Erythroblast (primary cell): ENCODE measurements around the gene SLC35B1.

ENCODE experiments used
- DNase-seq, 2 experiments: peaks; one replicate each; lab custom pipeline; 2025; lab: John Stamatoyannopoulos, UW
- GATA1 ChIP-seq: IDR thresholded peaks from 2 replicates; pipeline ENCODE4 v1.6.1; 2011; ENCODE audit warnings: low read depth, mild to moderate bottlenecking, control low read depth, low read length, moderate library complexity
- POLR2A ChIP-seq: IDR thresholded peaks from 2 replicates; pipeline ENCODE4 v1.6.1; 2011; ENCODE audit warnings: mild to moderate bottlenecking, low read length

SLC35B1 gene

GRCh38 chr17:49745175-49746139 lies 37.7 kb upstream of the SLC35B1 start:
- no peak for TF ChIP-seq POLR2A
- TF ChIP-seq GATA1: no peak
- no peak for DNase-seq

- TF ChIP-seq POLR2A: no peak
- DNase-seq: no peak
Measured at GRCh38 chr17:49742166-49742638, 34.4 kb upstream of the SLC35B1 start.

GRCh38 chr17:49741692-49742076 lies 33.9 kb upstream of the SLC35B1 start:
- no peak for DNase-seq
- TF ChIP-seq GATA1: no peak
- no peak for TF ChIP-seq POLR2A

GRCh38 chr17:49741009-49741691 lies 33.4 kb upstream of the SLC35B1 start:
- no peak for TF ChIP-seq GATA1
- TF ChIP-seq POLR2A: no peak
- peak in 1 of 2 experiments; percentile 63 for DNase-seq

- TF ChIP-seq GATA1 (peak; percentile 98), POLR2A (peak; percentile 57)
- peak; percentile 100 for DNase-seq
Measured at GRCh38 chr17:49739641-49740271, 32.0 kb upstream of the SLC35B1 start.

GRCh38 chr17:49738456-49739163 lies 30.8 kb upstream of the SLC35B1 start:
- DNase-seq: peak; percentile 44 to 71
- no peak for TF ChIP-seq POLR2A
- no peak for TF ChIP-seq GATA1

- DNase-seq: no peak
- TF ChIP-seq POLR2A: no peak
- TF ChIP-seq GATA1: no peak
Measured at GRCh38 chr17:49734515-49735490, 27.0 kb upstream of the SLC35B1 start.

- TF ChIP-seq GATA1: no peak
- no peak for DNase-seq
Measured at GRCh38 chr17:49731435-49731831, 23.7 kb upstream of the SLC35B1 start.

- no peak for DNase-seq
- TF ChIP-seq POLR2A (no peak), GATA1 (no peak)
Measured at GRCh38 chr17:49730785-49731434, 23.1 kb upstream of the SLC35B1 start.

GRCh38 chr17:49730078-49730784 lies 22.5 kb upstream of the SLC35B1 start:
- DNase-seq: no peak
- TF ChIP-seq GATA1 (no peak), POLR2A (no peak)

GRCh38 chr17:49729069-49729468 lies 21.3 kb upstream of the SLC35B1 start:
- TF ChIP-seq POLR2A (no peak), GATA1 (no peak)
- DNase-seq: no peak
